ENCODE data around the gene TRPM5. TPM values are rescaled to one million over a fixed set of nuclear protein-coding genes. Genes with fewer than 3 reads are reported as not detected.

The TRPM5 gene
- total RNA-seq, 1 experiment from 2014 or later = 0.07 TPM

DNA sequence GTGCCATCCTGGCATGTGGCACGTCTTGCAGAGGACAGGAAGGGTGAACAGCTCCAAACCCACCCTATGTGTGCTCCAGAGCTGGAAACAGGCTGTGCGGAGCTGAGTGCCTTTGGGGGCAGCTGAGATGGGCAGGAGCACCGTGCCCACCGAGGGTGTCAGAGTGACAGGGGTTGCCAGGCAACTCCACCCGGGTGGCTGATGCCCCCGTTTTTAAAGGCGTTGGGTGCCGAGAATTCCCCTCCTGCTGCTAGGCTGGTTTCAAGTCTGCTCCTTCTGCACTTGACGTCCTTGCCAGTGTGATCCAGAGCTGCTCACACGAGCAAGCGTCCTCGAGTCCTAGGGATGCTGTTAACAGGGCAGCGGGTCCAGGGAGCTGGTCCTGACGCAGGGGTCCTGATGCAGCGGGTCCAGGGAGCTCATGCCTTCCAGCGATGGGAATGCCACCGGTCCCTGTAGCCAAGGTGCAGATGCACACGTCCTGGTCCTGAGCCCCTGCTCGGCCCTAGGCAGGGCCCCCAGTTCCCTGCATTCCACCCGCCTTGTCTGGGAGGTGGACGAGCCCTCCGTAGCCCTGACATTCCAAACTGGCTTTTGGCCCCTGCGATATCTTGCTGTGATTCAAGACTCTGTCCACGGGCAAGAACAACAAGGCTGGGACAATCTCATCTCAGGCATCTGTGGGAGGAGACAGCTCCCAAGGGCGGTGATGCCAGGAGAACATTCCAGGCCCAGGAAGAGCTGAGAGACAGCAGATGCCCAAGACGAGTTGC, 5.4 kb upstream of the TRPM5 start:
- Mint-ChIP-seq H3K9me3 (no peaks in the 10 kb centered on the region), H3K36me3 (no peaks in the 10 kb centered on the region), H3K27me3 (ENCODE audit: low read depth) (peaks cover 95% of the 10 kb centered on the region), H3K27ac (no peak overlapping the region), H3K4me1 (peaks cover 3% of the 10 kb centered on the region), H3K4me3 (no peak overlapping the region)
- ChIA-PET CTCF (interaction anchor here (0.9 to 1.3 kb wide), 2 partner anchors 29 to 82 kb away, joined by 5 read pairs; no protein-coding TSS in a partner anchor), POLR2A (no interaction called here)
- TF ChIP-seq ZNF671 (CRISPR knock-in tag; IDR thresholded peaks at IDR 0.05) (no peak), NR3C1 (CRISPR knock-in tag; conservative IDR thresholded peaks at IDR 0.05; ENCODE audit: low read depth) (no peak), IRF2 (CRISPR knock-in tag; IDR thresholded peaks at IDR 0.05; ENCODE audit: borderline replicate concordance, low read depth) (no peak)
- TF ChIP-seq, protein P1, sequence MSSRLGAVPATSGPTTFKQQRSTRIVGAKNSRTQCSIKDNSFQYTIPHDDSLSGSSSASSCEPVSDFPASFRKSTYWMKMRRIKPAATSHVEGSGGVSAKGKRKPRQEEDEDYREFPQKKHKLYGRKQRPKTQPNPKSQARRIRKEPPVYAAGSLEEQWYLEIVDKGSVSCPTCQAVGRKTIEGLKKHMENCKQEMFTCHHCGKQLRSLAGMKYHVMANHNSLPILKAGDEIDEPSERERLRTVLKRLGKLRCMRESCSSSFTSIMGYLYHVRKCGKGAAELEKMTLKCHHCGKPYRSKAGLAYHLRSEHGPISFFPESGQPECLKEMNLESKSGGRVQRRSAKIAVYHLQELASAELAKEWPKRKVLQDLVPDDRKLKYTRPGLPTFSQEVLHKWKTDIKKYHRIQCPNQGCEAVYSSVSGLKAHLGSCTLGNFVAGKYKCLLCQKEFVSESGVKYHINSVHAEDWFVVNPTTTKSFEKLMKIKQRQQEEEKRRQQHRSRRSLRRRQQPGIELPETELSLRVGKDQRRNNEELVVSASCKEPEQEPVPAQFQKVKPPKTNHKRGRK (CRISPR knock-in tag; IDR thresholded peaks at IDR 0.05; ENCODE audit: borderline replicate concordance) = no peak
- ATAC-seq = no peak
- DNase-seq (ENCODE audit: low spot score) = no peak

DNA sequence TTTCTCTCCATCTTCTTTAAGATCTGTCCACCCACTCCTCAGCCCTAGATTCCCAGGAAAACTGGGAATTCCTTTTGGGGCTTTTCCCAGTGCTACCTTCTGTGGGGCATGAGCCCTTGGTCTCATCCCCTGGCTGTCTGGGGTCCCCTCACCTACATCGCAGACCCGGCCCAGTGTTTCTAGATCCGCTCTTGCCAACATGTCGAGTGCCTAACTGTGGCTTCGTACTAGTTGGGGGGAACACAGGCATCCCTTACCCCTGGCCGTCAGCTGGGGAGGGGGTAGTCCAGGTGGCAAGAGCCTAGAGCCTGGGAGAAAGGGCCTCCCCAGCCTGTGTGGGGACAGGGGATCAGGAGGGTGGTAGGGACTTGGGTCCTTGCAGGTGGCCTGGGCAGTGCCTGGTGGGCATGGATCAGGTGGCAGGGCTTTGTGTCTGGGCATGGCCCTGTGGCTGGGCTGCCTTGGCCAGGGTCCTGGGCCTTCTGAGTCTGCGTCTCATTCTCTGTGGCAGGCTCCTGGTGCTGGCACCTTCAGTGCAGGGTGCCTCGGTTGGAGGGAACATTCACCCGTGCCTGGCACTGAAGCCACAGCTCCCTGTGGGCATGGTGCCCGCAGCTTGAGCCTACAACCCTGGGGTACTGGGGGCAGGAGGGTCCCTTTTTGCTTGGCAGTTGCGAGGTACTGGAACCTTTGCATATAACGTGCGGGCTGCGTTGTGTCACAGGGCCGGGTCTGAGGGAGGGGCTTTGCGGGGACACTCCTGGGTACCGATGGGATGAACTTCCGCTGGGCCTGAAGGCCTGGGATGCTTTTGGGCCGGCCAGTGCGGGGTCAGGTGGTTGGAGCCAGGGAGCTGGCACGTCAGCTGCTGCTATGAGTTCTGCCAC, 4.6 kb upstream of the TRPM5 start:
- Mint-ChIP-seq H3K9me3 (no peaks in the 10 kb centered on the region), H3K36me3 (no peaks in the 10 kb centered on the region), H3K4me1 (peaks cover 3% of the 10 kb centered on the region), H3K4me3 (no peak overlapping the region), H3K27me3 (ENCODE audit: low read depth) (peaks cover 87% of the 10 kb centered on the region), H3K27ac (no peak overlapping the region)
- ChIA-PET POLR2A (no interaction called here), CTCF (interaction anchor here (0.9 to 1.3 kb wide), 2 partner anchors 28 to 82 kb away, joined by 5 read pairs; no protein-coding TSS in a partner anchor)
- TF ChIP-seq MYBL2 (CRISPR knock-in tag; IDR thresholded peaks at IDR 0.05) = no peak
- TF ChIP-seq, protein P2, sequence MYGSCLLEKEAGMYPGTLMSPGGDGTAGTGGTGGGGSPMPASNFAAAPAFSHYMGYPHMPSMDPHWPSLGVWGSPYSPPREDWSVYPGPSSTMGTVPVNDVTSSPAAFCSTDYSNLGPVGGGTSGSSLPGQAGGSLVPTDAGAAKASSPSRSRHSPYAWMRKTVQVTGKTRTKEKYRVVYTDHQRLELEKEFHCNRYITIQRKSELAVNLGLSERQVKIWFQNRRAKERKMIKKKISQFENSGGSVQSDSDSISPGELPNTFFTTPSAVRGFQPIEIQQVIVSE (CRISPR knock-in tag; IDR thresholded peaks at IDR 0.05; ENCODE audit: borderline replicate concordance) = no peak
- TF ChIP-seq SMAD4 (CRISPR knock-in tag; IDR thresholded peaks at IDR 0.05) = no peak
- TF ChIP-seq, protein P3, sequence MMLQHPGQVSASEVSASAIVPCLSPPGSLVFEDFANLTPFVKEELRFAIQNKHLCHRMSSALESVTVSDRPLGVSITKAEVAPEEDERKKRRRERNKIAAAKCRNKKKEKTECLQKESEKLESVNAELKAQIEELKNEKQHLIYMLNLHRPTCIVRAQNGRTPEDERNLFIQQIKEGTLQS (CRISPR knock-in tag; conservative IDR thresholded peaks at IDR 0.05) = no peak
- no peak for TF ChIP-seq RORB (CRISPR knock-in tag; IDR thresholded peaks at IDR 0.05)
- TF ChIP-seq TEAD1 (CRISPR knock-in tag; IDR thresholded peaks at IDR 0.05) = no peak
- no peak for TF ChIP-seq JUN (CRISPR knock-in tag; IDR thresholded peaks at IDR 0.05)
- no peak for TF ChIP-seq ETV6 (CRISPR knock-in tag; IDR thresholded peaks at IDR 0.05)
- TF ChIP-seq ZNF396 (CRISPR knock-in tag; IDR thresholded peaks at IDR 0.05; ENCODE audit: borderline replicate concordance) = no peak
- TF ChIP-seq, protein P4, sequence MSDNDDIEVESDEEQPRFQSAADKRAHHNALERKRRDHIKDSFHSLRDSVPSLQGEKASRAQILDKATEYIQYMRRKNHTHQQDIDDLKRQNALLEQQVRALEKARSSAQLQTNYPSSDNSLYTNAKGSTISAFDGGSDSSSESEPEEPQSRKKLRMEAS (CRISPR knock-in tag; IDR thresholded peaks at IDR 0.05) = no peak
- no peak for DNase-seq (ENCODE audit: low spot score)
- no peak for ATAC-seq

DNA sequence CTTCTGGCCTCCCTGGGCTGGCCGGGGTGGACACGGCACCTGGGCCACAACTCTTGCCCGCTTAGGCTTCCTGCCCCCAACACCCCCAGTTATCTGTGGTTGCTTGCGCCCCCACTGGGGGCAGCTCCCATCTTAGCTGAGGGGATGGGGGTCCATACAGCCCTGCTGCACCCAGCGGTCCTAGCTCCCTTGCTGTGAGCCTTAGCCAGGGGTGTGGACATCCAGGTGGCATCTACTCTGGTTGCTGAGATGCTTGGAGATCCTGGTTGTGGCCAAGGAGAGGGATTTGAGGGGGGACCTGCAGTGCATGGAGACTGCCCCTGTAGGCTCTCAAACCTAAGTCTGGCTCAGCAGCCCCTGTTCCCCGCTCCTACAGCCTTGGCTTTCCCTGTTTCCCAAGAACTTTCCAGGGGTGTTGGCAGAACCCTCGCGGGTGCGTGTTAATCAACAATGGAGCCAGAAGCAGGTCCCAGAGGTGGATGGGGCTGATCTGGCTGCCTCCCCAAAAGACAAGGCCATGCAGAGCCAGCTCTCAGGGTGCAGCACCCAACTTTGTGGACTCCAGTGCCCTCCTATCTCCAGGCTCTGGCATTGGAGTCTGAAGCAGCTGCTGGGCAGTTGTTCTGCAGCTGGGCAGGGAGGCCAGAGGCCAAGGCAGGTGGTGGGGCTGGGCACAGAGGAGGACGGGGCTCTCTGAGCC, 3.8 kb upstream of the TRPM5 start:
- POLR2A ChIA-PET = no interaction called here
- CTCF ChIA-PET = no interaction called here
- TF ChIP-seq CBFB (CRISPR knock-in tag; IDR thresholded peaks at IDR 0.05; ENCODE audit: low read depth) (no peak), NFATC4 (CRISPR knock-in tag; IDR thresholded peaks at IDR 0.05) (no peak), EMX1 (CRISPR knock-in tag; IDR thresholded peaks at IDR 0.05) (no peak), ZNF232 (CRISPR knock-in tag; IDR thresholded peaks at IDR 0.05) (no peak), ZNF138 (CRISPR knock-in tag; conservative IDR thresholded peaks at IDR 0.05) (no peak), JAZF1 (CRISPR knock-in tag; IDR thresholded peaks at IDR 0.05) (no peak), GRHL2 (CRISPR knock-in tag; IDR thresholded peaks at IDR 0.05; ENCODE audit: insufficient replicate concordance, severe bottlenecking) (no peak), NFYB (CRISPR knock-in tag; conservative IDR thresholded peaks at IDR 0.05; ENCODE audit: low read depth) (no peak), GABPB1 (CRISPR knock-in tag; IDR thresholded peaks at IDR 0.05) (no peak), MXD4 (CRISPR knock-in tag; IDR thresholded peaks at IDR 0.05; ENCODE audit: borderline replicate concordance) (no peak), GTF2I (CRISPR knock-in tag; conservative IDR thresholded peaks at IDR 0.05) (no peak)
- TF ChIP-seq, protein P5, sequence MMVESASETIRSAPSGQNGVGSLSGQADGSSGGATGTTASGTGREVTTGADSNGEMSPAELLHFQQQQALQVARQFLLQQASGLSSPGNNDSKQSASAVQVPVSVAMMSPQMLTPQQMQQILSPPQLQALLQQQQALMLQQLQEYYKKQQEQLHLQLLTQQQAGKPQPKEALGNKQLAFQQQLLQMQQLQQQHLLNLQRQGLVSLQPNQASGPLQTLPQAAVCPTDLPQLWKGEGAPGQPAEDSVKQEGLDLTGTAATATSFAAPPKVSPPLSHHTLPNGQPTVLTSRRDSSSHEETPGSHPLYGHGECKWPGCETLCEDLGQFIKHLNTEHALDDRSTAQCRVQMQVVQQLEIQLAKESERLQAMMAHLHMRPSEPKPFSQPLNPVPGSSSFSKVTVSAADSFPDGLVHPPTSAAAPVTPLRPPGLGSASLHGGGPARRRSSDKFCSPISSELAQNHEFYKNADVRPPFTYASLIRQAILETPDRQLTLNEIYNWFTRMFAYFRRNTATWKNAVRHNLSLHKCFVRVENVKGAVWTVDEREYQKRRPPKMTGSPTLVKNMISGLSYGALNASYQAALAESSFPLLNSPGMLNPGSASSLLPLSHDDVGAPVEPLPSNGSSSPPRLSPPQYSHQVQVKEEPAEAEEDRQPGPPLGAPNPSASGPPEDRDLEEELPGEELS (CRISPR knock-in tag; IDR thresholded peaks at IDR 0.05) = no peak

More for the DNA sequence above, 3.8 kb upstream of the TRPM5 start:
- Mint-ChIP-seq H3K4me3 (no peak overlapping the region), H3K4me1 (peaks cover 3% of the 10 kb centered on the region), H3K27ac (no peak overlapping the region), H3K9me3 (no peaks in the 10 kb centered on the region), H3K36me3 (no peaks in the 10 kb centered on the region), H3K27me3 (ENCODE audit: low read depth) (peaks cover 85% of the 10 kb centered on the region)
- ATAC-seq (no peak), DNase-seq (ENCODE audit: low spot score) (no peak)

Data from WTC11 (cell line).